Central memory CD4-positive, alpha-beta T cell (primary cell): ENCODE measurements around the gene TSPEAR.
"Not testable (repeated sequence)": the region's sequence is repeated elsewhere in the genome, so short reads cannot be mapped to it uniquely, and the experiment has no call there.

Experiments
- DNase-seq: peaks from one replicate; pipeline ENCODE4 v3.0.0; 2022

The TSPEAR gene

GRCh38 chr21:44681861-44682579 lies 29.4 kb downstream of the TSPEAR start, which contains the start of gene KRTAP12-1:
TSS of gene KRTAP12-1 (minus strand) at chr21:44682163. CDS start at chr21:44682123, 40 bp downstream.
- DNase-seq: no peak

GRCh38 chr21:44681152-44681551 lies 30.2 kb downstream of the TSPEAR start:
- DNase-seq: no peak

GRCh38 chr21:44677881-44678280 lies 33.5 kb downstream of the TSPEAR start:
- no peak for DNase-seq

- no peak for DNase-seq
These were observed 39.5 kb downstream of the TSPEAR start for GRCh38 chr21:44671911-44672310.

GRCh38 chr21:44670642-44671432 lies 40.5 kb downstream of the TSPEAR start:
- no peak for DNase-seq

GRCh38 chr21:44667612-44668011 lies 43.8 kb downstream of the TSPEAR start:
- no peak for DNase-seq

- DNase-seq: no peak
These were observed 44.7 kb downstream of the TSPEAR start, which contains the start of gene KRTAP12-2 for GRCh38 chr21:44666401-44667320. TSS of gene KRTAP12-2 (minus strand) at chr21:44666927. CDS start at chr21:44666886, 41 bp downstream.

GRCh38 chr21:44664691-44665090 lies 46.7 kb downstream of the TSPEAR start:
- no peak for DNase-seq

GRCh38 chr21:44661567-44661966 lies 49.8 kb downstream of the TSPEAR start:
- DNase-seq: not testable (repeated sequence)

- peak; percentile 46 for DNase-seq
These were observed 52.3 kb downstream of the TSPEAR start for GRCh38 chr21:44658913-44659595.

- DNase-seq: no peak
These were observed 52.8 kb downstream of the TSPEAR start for GRCh38 chr21:44658541-44658910.

- DNase-seq: peak; percentile 91
These were observed 53.5 kb downstream of the TSPEAR start, which contains the start of gene KRTAP12-3 for GRCh38 chr21:44657635-44658540. TSS of gene KRTAP12-3 (plus strand) at chr21:44657932. CDS start at chr21:44657980, 48 bp downstream.

- no peak for DNase-seq
These were observed 54.5 kb downstream of the TSPEAR start for GRCh38 chr21:44656868-44657267.

- DNase-seq: no peak
These were observed 56.7 kb downstream of the TSPEAR start, which contains the start of gene KRTAP12-4 for GRCh38 chr21:44654576-44655175. TSS of gene KRTAP12-4 (minus strand) at chr21:44654659. CDS start at chr21:44654614, 45 bp downstream.

- peak; percentile 85 for DNase-seq
These were observed 57.5 kb downstream of the TSPEAR start for GRCh38 chr21:44653656-44654575.

GRCh38 chr21:44653123-44653522 lies 58.2 kb downstream of the TSPEAR start:
- DNase-seq: no peak

- no peak for DNase-seq
These were observed 60.2 kb downstream of the TSPEAR start for GRCh38 chr21:44650973-44651675.

GRCh38 chr21:44650265-44650972 lies 61.0 kb downstream of the TSPEAR start:
- DNase-seq: no peak
